GM21786 (cell line): ENCODE data around the gene CTNNB1.

Source experiments
- ATAC-seq: cut with Tn5 transposase; IDR thresholded peaks from one replicate; pipeline ENCODE4 v1.9.1; 2021; ENCODE audit not compliant: unreplicated experiment

CTNNB1 gene

DNA sequence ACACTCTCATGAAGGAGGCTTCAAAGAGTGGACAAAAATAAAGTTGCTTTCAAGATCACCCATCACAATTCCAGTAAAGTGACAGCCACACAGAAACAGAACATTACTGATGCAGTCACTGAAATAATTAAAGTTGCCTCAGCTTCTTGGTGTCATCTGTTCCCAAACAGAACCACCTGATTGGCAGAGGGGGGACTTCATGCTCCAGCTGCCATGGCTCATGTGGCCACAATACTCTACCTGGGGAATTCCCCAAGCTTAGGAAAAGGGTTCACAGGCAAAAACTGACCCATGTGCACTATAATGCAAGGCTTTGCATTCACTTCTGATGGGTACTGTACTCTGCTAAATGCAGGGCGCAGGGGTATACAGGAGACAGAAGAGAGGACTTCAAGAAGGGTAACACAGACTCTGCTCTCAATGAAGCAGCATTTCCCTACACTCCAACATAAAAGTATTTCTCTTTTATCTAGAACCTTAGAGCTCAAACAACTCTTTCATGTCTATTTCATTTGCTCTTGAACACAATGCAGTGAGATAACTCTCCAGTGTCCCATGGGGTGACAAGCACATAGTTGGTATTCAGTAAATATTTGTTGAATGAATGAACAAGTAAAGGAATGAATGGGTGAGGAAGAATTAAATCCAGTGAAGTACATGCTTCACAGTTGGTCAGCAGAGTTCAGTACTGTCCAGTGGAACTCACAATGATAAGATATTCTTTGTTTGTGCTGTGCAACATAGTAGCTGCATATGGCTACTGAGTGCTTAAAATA lies 8.6 kb upstream of the CTNNB1 start:
- ATAC-seq = no peak

DNA sequence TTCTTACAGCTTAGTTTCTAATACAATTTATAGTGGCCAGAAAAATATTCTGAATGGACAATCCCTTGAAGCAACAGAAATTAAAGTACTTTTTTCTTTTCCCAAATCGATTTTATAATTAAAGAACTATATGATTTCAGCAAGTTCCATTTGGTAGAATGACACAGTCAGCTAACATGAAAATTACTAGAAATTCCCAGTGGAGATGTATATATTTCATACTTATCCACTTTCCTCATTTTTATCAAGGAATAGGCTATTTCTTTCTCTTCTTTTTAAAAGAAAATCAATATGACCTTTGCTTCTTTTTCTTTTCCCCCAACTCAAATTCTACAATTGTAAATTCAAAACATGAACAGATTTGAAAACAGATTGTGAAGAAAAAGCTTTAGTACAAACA lies 6.4 kb upstream of the CTNNB1 start:
- ATAC-seq = no peak

GRCh38 chr3:41193794-41194539 lies 5.3 kb upstream of the CTNNB1 start:
- ATAC-seq = no peak

- no peak for ATAC-seq
These were observed 4.6 kb upstream of the CTNNB1 start for GRCh38 chr3:41194701-41195100.

DNA sequence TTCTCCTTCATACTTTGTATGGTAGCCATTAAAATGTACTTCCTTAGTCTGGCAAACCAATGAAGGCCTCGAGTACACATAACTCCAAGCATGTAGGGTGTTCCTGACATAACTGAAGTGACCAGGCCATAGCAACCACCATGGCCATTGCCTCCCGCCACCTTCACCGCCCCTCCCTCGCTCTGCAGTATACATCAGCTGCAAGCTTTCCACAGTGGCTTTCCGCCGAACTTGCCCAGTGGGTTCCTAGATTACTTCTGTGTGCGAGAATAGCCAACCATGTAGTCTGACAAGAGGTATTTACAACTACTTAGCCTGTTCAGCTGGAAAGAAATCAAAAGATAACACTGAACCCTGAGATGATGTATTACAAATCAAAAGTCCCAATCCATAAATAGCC lies 3.4 kb upstream of the CTNNB1 start:
- no peak for ATAC-seq

DNA sequence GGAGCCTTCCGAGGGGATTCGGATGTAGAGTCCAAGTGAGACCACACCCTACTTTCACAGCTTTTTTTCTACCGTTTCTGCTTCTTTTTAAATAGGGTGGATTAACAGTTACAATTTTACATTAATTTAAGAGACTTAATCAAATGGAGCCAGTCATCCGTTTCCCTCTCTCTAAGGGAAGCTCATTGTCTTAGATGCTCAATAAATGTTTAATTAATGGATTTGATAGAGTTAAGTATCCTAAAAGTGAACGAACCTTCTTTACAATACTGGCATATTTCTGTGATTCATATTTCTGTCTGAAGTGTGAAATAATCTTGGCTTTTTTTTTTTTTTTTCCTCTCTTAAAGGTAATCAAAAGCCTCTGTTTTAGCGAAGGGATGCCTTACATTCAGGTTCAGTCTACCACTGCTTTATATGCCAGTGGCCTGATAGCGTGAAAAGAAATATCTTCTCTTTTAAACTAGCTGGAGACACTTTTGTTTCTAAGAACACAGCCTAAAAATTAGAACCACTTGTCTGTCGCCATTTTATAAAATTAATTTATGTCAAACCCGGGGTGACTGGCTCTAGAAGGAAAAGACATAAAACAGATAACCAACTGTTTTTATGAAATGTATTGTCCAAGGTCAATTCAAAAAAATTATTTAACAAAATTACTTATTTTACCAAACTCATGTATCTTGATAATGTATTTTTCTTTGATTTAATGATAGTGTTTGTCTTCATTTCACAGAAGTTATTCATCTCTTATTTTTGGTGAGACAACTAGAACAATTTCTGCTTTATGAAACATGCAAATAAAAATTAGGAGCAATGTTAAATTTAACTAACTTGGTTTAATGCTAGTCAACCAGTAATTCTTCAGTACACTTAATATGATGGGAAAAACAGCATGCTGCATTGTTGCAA lies 2.5 kb upstream of the CTNNB1 start:
- ATAC-seq = no peak

DNA sequence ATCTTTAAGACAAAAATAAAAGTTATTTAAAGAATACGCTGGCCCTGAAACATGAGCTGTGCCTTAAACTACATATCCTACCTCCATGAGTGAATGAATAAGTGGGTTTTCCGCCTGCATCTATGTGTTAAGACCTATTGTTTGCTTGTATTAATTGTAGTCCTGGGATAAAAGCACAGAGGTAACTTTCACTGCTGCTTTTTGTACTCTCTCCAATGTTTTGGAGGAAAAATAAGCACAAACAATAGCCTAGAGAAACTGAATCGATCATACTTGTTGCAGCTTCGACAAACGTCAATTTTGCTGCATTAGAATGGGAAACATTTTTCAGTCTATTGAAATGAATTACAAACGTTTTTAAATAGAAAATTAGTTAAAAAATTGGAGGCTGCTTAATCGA lies 1.3 kb upstream of the CTNNB1 start:
- no peak for ATAC-seq

- ATAC-seq = peak; percentile 1
These were observed 779 bp upstream of the CTNNB1 start for GRCh38 chr3:41198526-41198925.

- ATAC-seq = no peak
These were observed 762 bp downstream of the CTNNB1 start for GRCh38 chr3:41199866-41200668.

DNA sequence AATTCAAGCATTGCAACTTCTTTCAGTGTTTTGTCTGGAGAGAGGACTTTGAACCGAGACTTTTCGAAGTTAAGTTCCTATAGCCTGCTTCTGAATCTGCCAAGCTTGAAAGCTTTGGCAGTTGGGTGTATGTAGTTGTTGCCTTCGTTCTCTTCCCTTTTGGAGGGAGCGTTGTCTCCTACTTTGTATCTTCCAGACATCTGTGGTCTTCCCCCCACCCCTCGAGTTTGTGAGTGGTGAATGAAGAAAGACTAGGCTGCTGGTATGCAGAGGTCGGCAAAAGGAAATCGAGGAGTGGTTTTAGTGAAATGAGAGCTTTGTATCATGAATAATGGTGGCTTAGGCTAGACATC lies 1.3 kb downstream of the CTNNB1 start:
- ATAC-seq = no peak

GRCh38 chr3:41202075-41202833 lies 2.9 kb downstream of the CTNNB1 start:
- ATAC-seq = peak; percentile 1

DNA sequence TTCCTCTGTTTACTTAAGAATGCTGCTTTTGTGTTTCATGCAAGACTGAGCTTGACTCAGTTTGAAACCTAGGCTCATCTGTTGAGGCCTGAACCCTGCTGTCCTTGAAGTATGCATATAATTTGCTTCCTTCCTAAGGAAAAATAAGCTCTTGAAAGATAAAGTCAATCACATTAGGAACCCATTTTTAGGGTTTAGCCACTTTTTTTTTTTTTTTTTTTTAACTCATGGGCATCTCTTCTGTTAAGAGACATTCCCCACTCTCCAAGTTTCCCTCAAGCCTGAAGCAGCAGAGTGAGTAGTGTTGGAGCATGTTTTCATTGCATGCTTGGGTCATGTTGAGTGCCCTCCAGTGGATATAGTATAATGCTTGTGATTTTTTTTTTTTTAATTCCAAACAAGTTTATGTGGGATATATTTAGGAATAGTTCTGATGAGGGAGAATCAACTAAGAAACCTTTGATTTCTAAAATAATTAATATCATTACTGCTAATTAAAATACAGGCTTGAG lies 3.6 kb downstream of the CTNNB1 start:
- ATAC-seq = peak; percentile 25

- ATAC-seq = no peak
These were observed 5.1 kb downstream of the CTNNB1 start for GRCh38 chr3:41204369-41204768.

DNA sequence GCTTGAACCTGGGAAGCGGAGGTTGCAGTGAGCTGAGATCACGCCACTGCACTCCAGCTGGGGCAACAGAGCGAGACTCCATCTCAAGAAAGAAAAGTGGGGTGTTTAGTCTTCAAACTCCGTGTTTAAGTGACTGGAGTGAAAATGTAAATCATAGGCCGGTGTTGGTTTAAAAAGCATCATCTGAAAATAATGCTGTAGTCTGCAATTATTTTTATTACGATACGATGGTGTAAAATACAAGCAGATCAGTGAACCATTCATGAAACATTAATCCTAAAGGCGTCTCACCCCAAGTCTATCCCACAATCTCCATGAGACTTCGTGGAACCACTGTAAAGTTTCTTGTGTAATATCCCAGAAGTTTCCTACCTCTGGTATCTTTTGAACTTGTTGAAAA lies 6.3 kb downstream of the CTNNB1 start:
- ATAC-seq = no peak

GRCh38 chr3:41207355-41207754 lies 8.1 kb downstream of the CTNNB1 start:
- no peak for ATAC-seq

GRCh38 chr3:41208507-41209220 lies 9.4 kb downstream of the CTNNB1 start:
- ATAC-seq = no peak

- no peak for ATAC-seq
These were observed 10.3 kb downstream of the CTNNB1 start for GRCh38 chr3:41209646-41210045.

- no peak for ATAC-seq
These were observed 11.7 kb downstream of the CTNNB1 start for GRCh38 chr3:41210966-41211365.

- no peak for ATAC-seq
These were observed 12.8 kb downstream of the CTNNB1 start for GRCh38 chr3:41212088-41212487.
